H1 (cell line): ENCODE measurements around the gene PALM3. TPM values are rescaled to one million over a fixed set of nuclear protein-coding genes. Genes with fewer than 3 reads are reported as not detected.

ENCODE experiments used
- CTCF ChIA-PET: fragments of 300-600 bp; sonication (Branson Sonifier 250); formaldehyde crosslinking; loops from one replicate; lab custom pipeline; 2021; ENCODE audit not compliant: partially characterized antibody; lab: Charles Lee
- POLR2A ChIA-PET: fragments of 300-600 bp; sonication (Branson Sonifier 250); formaldehyde crosslinking; loops from one replicate; lab custom pipeline; 2021; ENCODE audit warnings: inconsistent platforms; ENCODE audit not compliant: partially characterized antibody; lab: Charles Lee
- DNase-seq, 2 experiments: peaks; one replicate each; pipeline versions ENCODE4 v3.0.0 to v3.0.0-alpha.2; 2010 to 2022; ENCODE audit warnings: low spot score in 2 of 2, low read depth in 1 of 2, mixed read lengths in 1 of 2
- FAIRE-seq: peaks from 2 replicates; lab custom pipeline; 2011; peaks lifted over from hg19 to GRCh38; lab: Jason Lieb, UNC
- H2AFZ ChIP-seq: 2 replicates; pipeline ENCODE4 v1.8.1; 2012; ENCODE audit warnings: low read length, inconsistent platforms
- H2AK5ac ChIP-seq: 2 replicates; pipeline ENCODE4 v1.6.1; 2013; ENCODE audit warnings: low read depth, low read length
- H2BK120ac ChIP-seq: replicated peaks from 2 replicates; pipeline ENCODE3; 2013; ENCODE audit warnings: low read depth, low read length, inconsistent platforms
- H2BK12ac ChIP-seq: 2 replicates; pipeline ENCODE4 v1.6.1; 2013; ENCODE audit warnings: low read depth, low read length
- H2BK15ac ChIP-seq: 2 replicates; pipeline ENCODE4 v1.6.1; 2013; ENCODE audit warnings: low read length
- H2BK20ac ChIP-seq: 2 replicates; pipeline ENCODE4 v1.6.1; 2013; ENCODE audit warnings: low read length
- H2BK5ac ChIP-seq: 2 replicates; pipeline ENCODE4 v1.6.1; 2013; ENCODE audit warnings: low read depth, low read length
- H3K14ac ChIP-seq: 2 replicates; pipeline ENCODE4 v1.6.1; 2013; ENCODE audit warnings: inconsistent platforms; ENCODE audit not compliant: insufficient read length
- H3K18ac ChIP-seq: 2 replicates; pipeline ENCODE4 v1.6.1; 2013; ENCODE audit warnings: low read length; ENCODE audit errors: extremely low read depth
- H3K23ac ChIP-seq: 2 replicates; pipeline ENCODE4 v1.6.1; 2013; ENCODE audit warnings: inconsistent platforms; ENCODE audit not compliant: insufficient read length
- H3K23me2 ChIP-seq: 2 replicates; pipeline ENCODE4 v1.6.1; 2013; ENCODE audit warnings: low read depth, low read length
- H3K27ac ChIP-seq: 2 replicates; pipeline ENCODE4 v1.6.1; 2011; ENCODE audit warnings: low read depth, low read length, inconsistent platforms
- H3K27me3 ChIP-seq, 4 experiments: replicated peaks in 1 of 4; 1 replicate in 1 of 4; 2 replicates in 3 of 4; pipeline versions ENCODE4 v1.6.1 to v1.8.1; 2011 to 2013; ENCODE audit warnings: low read length in 3 of 4, mild to moderate bottlenecking in 3 of 4, inconsistent platforms in 2 of 4, mixed read lengths in 2 of 4, moderate library complexity in 1 of 4; ENCODE audit not compliant: control insufficient read depth in 3 of 4, insufficient read depth in 3 of 4; ENCODE audit errors: extremely low read depth in 1 of 4
- H3K36me3 ChIP-seq, 4 experiments: 2 replicates each; pipeline versions ENCODE4 v1.6.1 to v1.8.1; 2011 to 2013; ENCODE audit warnings: mild to moderate bottlenecking in 4 of 4, low read length in 3 of 4, moderate library complexity in 2 of 4, control low read depth in 1 of 4, inconsistent platforms in 1 of 4; ENCODE audit not compliant: insufficient read depth in 4 of 4, control insufficient read depth in 2 of 4
- H3K4ac ChIP-seq: replicated peaks from 2 replicates; pipeline ENCODE3; 2013; ENCODE audit warnings: low read length, low read depth, mixed read lengths, inconsistent platforms; ENCODE audit not compliant: insufficient read length
- H3K4me1 ChIP-seq, 4 experiments: replicated peaks in 1 of 4; 1 replicate in 1 of 4; 2 replicates in 3 of 4; pipeline versions ENCODE4 v1.6.1 to v1.8.1; 2011 to 2013; ENCODE audit warnings: low read length in 3 of 4, inconsistent platforms in 2 of 4, mixed read lengths in 1 of 4; ENCODE audit not compliant: insufficient read depth in 4 of 4, control insufficient read depth in 3 of 4
- H3K4me2 ChIP-seq, 2 experiments: 2 replicates each; pipeline versions ENCODE4 v1.6.1 to v1.8.1; 2011 to 2013; ENCODE audit warnings: low read depth in 2 of 2, low read length in 2 of 2, control low read depth in 1 of 2, inconsistent platforms in 1 of 2, mild to moderate bottlenecking in 1 of 2; ENCODE audit not compliant: insufficient read depth in 1 of 2
- H3K4me3 ChIP-seq, 4 experiments: fragments of 200-600, 300-600 bp in 1 of 4; sonication (generic), shearing (Covaris generic), sonication (Bioruptor Twin) in 1 of 4; 2 replicates each; pipeline versions ENCODE4 v1.5.1 to v1.8.1; 2011 to 2016; ENCODE audit warnings: low read length in 4 of 4, low read depth in 3 of 4, control low read depth in 2 of 4, inconsistent platforms in 2 of 4, mild to moderate bottlenecking in 2 of 4, mixed read lengths in 1 of 4, moderate library complexity in 1 of 4; ENCODE audit not compliant: insufficient read depth in 2 of 4; ENCODE audit errors: extremely low read depth in 1 of 4
- H3K56ac ChIP-seq: replicated peaks from 2 replicates; pipeline ENCODE3; 2013; ENCODE audit warnings: low read depth, mild to moderate bottlenecking, mixed read lengths, low read length, inconsistent platforms; ENCODE audit not compliant: insufficient read length
- H3K79me1 ChIP-seq: 2 replicates; pipeline ENCODE4 v1.6.1; 2013; ENCODE audit warnings: low read depth, low read length, control low read depth
- H3K79me2 ChIP-seq, 2 experiments: 2 replicates each; pipeline versions ENCODE4 v1.6.1 to v1.8.1; 2012 to 2013; ENCODE audit warnings: low read length in 2 of 2, mild to moderate bottlenecking in 2 of 2, inconsistent platforms in 1 of 2; ENCODE audit not compliant: insufficient read depth in 2 of 2, control insufficient read depth in 1 of 2
- H3K9ac ChIP-seq, 4 experiments: replicated peaks in 1 of 4; 1 replicate in 1 of 4; 2 replicates in 3 of 4; pipeline versions ENCODE4 v1.6.1 to v1.8.1; 2011 to 2013; ENCODE audit warnings: low read depth in 3 of 4, low read length in 3 of 4, control low read depth in 2 of 4, mild to moderate bottlenecking in 2 of 4, moderate library complexity in 2 of 4, inconsistent platforms in 1 of 4; ENCODE audit errors: extremely low read depth in 1 of 4
- H3K9me3 ChIP-seq, 2 experiments: 2 replicates each; pipeline versions ENCODE4 v1.6.1 to v1.8.1; 2012 to 2013; ENCODE audit warnings: mild to moderate bottlenecking in 2 of 2, moderate library complexity in 2 of 2, control low read depth in 1 of 2, inconsistent platforms in 1 of 2, low read depth in 1 of 2, low read length in 1 of 2, mixed read lengths in 1 of 2; ENCODE audit not compliant: insufficient read depth in 2 of 2
- H4K20me1 ChIP-seq, 2 experiments: replicated peaks in 1 of 2; 2 replicates each; pipeline versions ENCODE3 to v1.8.1; 2011 to 2013; ENCODE audit warnings: inconsistent platforms in 2 of 2, low read length in 2 of 2, mild to moderate bottlenecking in 1 of 2; ENCODE audit not compliant: insufficient read depth in 2 of 2, control insufficient read depth in 1 of 2
- H4K5ac ChIP-seq: 2 replicates; pipeline ENCODE4 v1.6.1; 2013; ENCODE audit warnings: low read length, low read depth, mixed read lengths, inconsistent platforms; ENCODE audit not compliant: insufficient read length
- H4K8ac ChIP-seq: 2 replicates; pipeline ENCODE4 v1.8.0; 2013; ENCODE audit warnings: mild to moderate bottlenecking, moderate library complexity, low read length, inconsistent platforms; ENCODE audit not compliant: insufficient read depth; ENCODE audit errors: extremely low read depth
- H4K91ac ChIP-seq: replicated peaks from 2 replicates; pipeline ENCODE3; 2013; ENCODE audit warnings: low read length, mixed read lengths, inconsistent platforms; ENCODE audit not compliant: insufficient read length
- ASH2L ChIP-seq: fragments of 200-600, 300-600 bp; sonication (generic); IDR thresholded peaks from one replicate; pipeline ENCODE4 v1.7.1; 2017; ENCODE audit warnings: low read length
- BACH1 ChIP-seq: IDR thresholded peaks from 2 replicates; pipeline ENCODE4 v1.6.1; 2012; ENCODE audit warnings: low read length, improper control_type of control experiment
- CBX8 ChIP-seq: fragments of 300-800, 300-1000 bp; sonication (generic); IDR thresholded peaks from 2 replicates; pipeline ENCODE4 v1.7.1; 2016; ENCODE audit warnings: low read depth, low read length, borderline replicate concordance
- E2F6 ChIP-seq: IDR thresholded peaks from 2 replicates; pipeline ENCODE4 v1.6.1; 2012; ENCODE audit warnings: inconsistent platforms
- JUN ChIP-seq: IDR thresholded peaks from 2 replicates; pipeline ENCODE4 v1.6.1; 2011; ENCODE audit warnings: low read depth, mild to moderate bottlenecking, improper control_type of control experiment, low read length
- KDM5A ChIP-seq: fragments of 200-600 bp; IDR thresholded peaks from 2 replicates; pipeline ENCODE4 v1.7.1; 2012; ENCODE audit warnings: mild to moderate bottlenecking, low read length, inconsistent platforms, mixed read lengths
- NRF1 ChIP-seq: IDR thresholded peaks from 2 replicates; pipeline ENCODE4 v1.6.1; 2011; ENCODE audit warnings: mild to moderate bottlenecking, low read depth, low read length, improper control_type of control experiment
- RFX5 ChIP-seq: IDR thresholded peaks from 2 replicates; pipeline ENCODE4 v1.6.1; 2011; ENCODE audit warnings: low read depth, low read length, improper control_type of control experiment, borderline replicate concordance
- SAP30 ChIP-seq: fragments of 300-600 bp; sonication (generic); IDR thresholded peaks from 2 replicates; pipeline ENCODE4 v1.7.1; 2012; ENCODE audit warnings: low read length, moderate library complexity, mild to moderate bottlenecking, inconsistent platforms; ENCODE audit not compliant: insufficient read depth, insufficient replicate concordance
- SIRT6 ChIP-seq: IDR thresholded peaks from one replicate; pipeline ENCODE4 v1.7.1; 2012; ENCODE audit warnings: low read length, inconsistent platforms
- SIX5 ChIP-seq: IDR thresholded peaks from 2 replicates; pipeline ENCODE4 v1.6.1; 2011; ENCODE audit warnings: mild to moderate bottlenecking, low read depth, low read length
- SP4 ChIP-seq: IDR thresholded peaks from 2 replicates; pipeline ENCODE4 v1.6.1; 2012; ENCODE audit warnings: low read length, inconsistent platforms
- TAF1 ChIP-seq: IDR thresholded peaks from 2 replicates; pipeline ENCODE4 v1.6.1; 2011; ENCODE audit warnings: mild to moderate bottlenecking, low read depth, low read length
- TCF12 ChIP-seq: IDR thresholded peaks from 2 replicates; pipeline ENCODE4 v1.6.1; 2011; ENCODE audit warnings: low read depth, mild to moderate bottlenecking, low read length
- WGBS, 2 experiments: shearing (Covaris generic) in 1 of 2; methylation state at CpG; one replicate each; pipeline versions ENCODE4 v1.1.6 to v1.1.7; 2013 to 2015; ENCODE audit warnings: low lambda C conversion rate in 2 of 2, mixed read lengths in 2 of 2, inconsistent platforms in 1 of 2, low coverage in 1 of 2, missing lambda C conversion rate in 1 of 2; ENCODE audit not compliant: insufficient replicate concordance in 2 of 2, insufficient coverage in 1 of 2, insufficient read length in 1 of 2; ENCODE audit errors: extremely low coverage in 1 of 2, missing lambda C conversion rate in 1 of 2; 5-methylcytosine and 5-hydroxymethylcytosine counted together
- polyA plus RNA-seq, 7 experiments: library from polyadenylated mRNA; depleted of rRNA in 3 of 7; stranded (reverse) in 5 of 7; unstranded in 2 of 7; fragments of >200 nt in 5 of 7; fragments of 200-250 nt in 2 of 7; gene quantifications; 1 replicate in 5 of 7; 2 replicates in 1 of 7; 4 replicates in 1 of 7; pipeline versions ENCODE4 v1.2.1 to v1.2.3, GENCODE V29; 2011 to 2013; ENCODE audit warnings: missing spikeins in 2 of 7, mixed read lengths in 2 of 7
- total RNA-seq: library from RNA; stranded (reverse); fragmentation: NEBNext Ultra II Directional; extraction: Animal tissue kit (Norgen Biotek cat#: 25700); gene quantifications from 2 replicates; pipeline ENCODE4 v1.2.1, GENCODE V29; 2021

The PALM3 gene
- total and polyA plus RNA-seq, 2 of the 8 experiments (the other 6 are each of a cell fraction or from before 2014, with no cell fraction given) = 5.8 to 31.3 TPM

- H3K27ac ChIP-seq = no peak overlapping the region
- no peak overlapping the region for H4K91ac ChIP-seq
- no peak overlapping the region for H2AFZ ChIP-seq
- DNase-seq (no peak), FAIRE-seq (no peak)
- H3K79me1 ChIP-seq = no peaks in the 10 kb centered on the region
- peaks cover 0 to 7% (median 4%) of the 10 kb centered on the region in 4 experiments; a peak in 6 of 7 replicates for H3K4me1 ChIP-seq
- H3K56ac ChIP-seq = no peak overlapping the region
- ChIA-PET POLR2A (interaction anchor here (1.5 kb wide), 1 partner anchor 51 kb away, joined by 4 read pairs; no protein-coding TSS in a partner anchor), CTCF (interaction anchor here (1.4 to 11.2 kb wide), 3 partner anchors 27 to 132 kb away, joined by 3 to 75 read pairs (median 5); partner anchors contain the start of gene PALM3)
- no peak for TF ChIP-seq SAP30
- no peak for TF ChIP-seq NRF1
- no peak for TF ChIP-seq TAF1
- no peak for TF ChIP-seq SIRT6
- no peak for TF ChIP-seq TCF12
- TF ChIP-seq RFX5 = no peak
- TF ChIP-seq E2F6 = no peak
- no peak for TF ChIP-seq ASH2L
- no peak for TF ChIP-seq KDM5A
- TF ChIP-seq BACH1 = no peak
- no peak for TF ChIP-seq SP4
- TF ChIP-seq SIX5 = no peak
- no peak for TF ChIP-seq JUN
- no peak for TF ChIP-seq CBX8
- H3K14ac ChIP-seq = no peak overlapping the region
- peaks cover 4 to 8% of the 10 kb centered on the region in 2 experiments for H4K20me1 ChIP-seq
- H3K27me3 ChIP-seq = peaks cover 0 to 6% (median 4%) of the 10 kb centered on the region in 4 experiments; a peak in 4 of 7 replicates
- H3K79me2 ChIP-seq = no peaks in the 10 kb centered on the region
- no peak overlapping the region for H3K23ac ChIP-seq
- no peak overlapping the region for H4K8ac ChIP-seq
- H3K18ac ChIP-seq = no peak overlapping the region
- H4K5ac ChIP-seq = no peak overlapping the region
- H2AK5ac ChIP-seq = no peak overlapping the region
- no peak overlapping the region for H2BK5ac ChIP-seq
- no peak overlapping the region for H2BK15ac ChIP-seq
- H3K4me3 ChIP-seq = peak overlapping the region; percentile 32 to 61 (median 40); a peak in 7 of 8 replicates
- WGBS, 2 experiments = 77% methylated on average over 5 of the region's 5 CpGs; no CpG with 5 or more reads in 1 of the 2 experiments
- no peak overlapping the region for H2BK20ac ChIP-seq
- H3K36me3 ChIP-seq = peaks cover 0 to 13% (median 4%) of the 10 kb centered on the region in 4 experiments; a peak in 3 of 8 replicates
- H2BK120ac ChIP-seq = no peak overlapping the region
- no peak overlapping the region for H2BK12ac ChIP-seq
- no peaks in the 10 kb centered on the region for H3K9me3 ChIP-seq
- H3K9ac ChIP-seq = no peak overlapping the region
- H3K4ac ChIP-seq = no peak overlapping the region
- peak overlapping the region; percentile 35 to 65; a peak in 3 of 4 replicates for H3K4me2 ChIP-seq
- peaks cover 6% of the 10 kb centered on the region; the same call in 1 of the 2 replicates for H3K23me2 ChIP-seq
Observed at GRCh38 chr19:14086098-14086497, 24.2 kb upstream of the PALM3 start.
